ENCODE measurements around the gene ZCCHC8. TPM values are rescaled to one million over a fixed set of nuclear protein-coding genes. Genes with fewer than 3 reads are reported as not detected.
A peak's percentile ranks its signal among the peaks of the same experiment; 100 is the strongest.
"Not testable (repeated sequence)": the region's sequence is repeated elsewhere in the genome, so short reads cannot be mapped to it uniquely, and the experiment has no call there.

Gene ZCCHC8
- total RNA-seq, 2 experiments from 2014 or later = 34.7 to 39.1 TPM

GRCh38 chr12:122458105-122459035 is 42.4 kb downstream of the ZCCHC8 start:
- ChIA-PET CTCF (interaction anchor here (0.5 to 2.3 kb wide), 2 partner anchors 13 to 144 kb away, joined by 3 to 15 read pairs; no protein-coding TSS in a partner anchor), POLR2A (no interaction called here)
- H3K27me3 Mint-ChIP-seq = no peaks in the 10 kb centered on the region
- H3K27ac Mint-ChIP-seq = no peak overlapping the region
- no peak overlapping the region for H3K4me3 Mint-ChIP-seq
- H3K36me3 Mint-ChIP-seq (ENCODE audit: low read depth) = no peaks in the 10 kb centered on the region
- DNase-seq (no peak), ATAC-seq (no peak)
- H3K9me3 Mint-ChIP-seq (ENCODE audit: low read depth) = no peaks in the 10 kb centered on the region
- peaks cover 14% of the 10 kb centered on the region for H3K4me1 Mint-ChIP-seq
- intact Hi-C loops (cut with DNase I, micrococcal nuclease) = no loop called here

- DNase-seq (no peak), ATAC-seq (no peak)
- H3K4me3 Mint-ChIP-seq = no peak overlapping the region
- CTCF ChIA-PET = interaction anchor here (2.3 kb wide), 1 partner anchor 13 kb away, joined by 15 read pairs; no protein-coding TSS in a partner anchor
- no peaks in the 10 kb centered on the region for H3K27me3 Mint-ChIP-seq
- no peaks in the 10 kb centered on the region for H3K9me3 Mint-ChIP-seq (ENCODE audit: low read depth)
- intact Hi-C loops (cut with DNase I, micrococcal nuclease) = no loop called here
- peak overlapping the region; percentile 42 for H3K27ac Mint-ChIP-seq
- no peaks in the 10 kb centered on the region for H3K36me3 Mint-ChIP-seq (ENCODE audit: low read depth)
- POLR2A ChIA-PET = no interaction called here
- H3K4me1 Mint-ChIP-seq = peaks cover 21% of the 10 kb centered on the region
Observed at GRCh38 chr12:122457627-122458026, 43.1 kb downstream of the ZCCHC8 start.

GRCh38 chr12:122454739-122455138 is 46.0 kb downstream of the ZCCHC8 start:
- CTCF ChIA-PET = interaction anchor here (0.7 kb wide), 1 partner anchor 341 kb away, joined by 3 read pairs; no protein-coding TSS in a partner anchor
- Mint-ChIP-seq H3K4me3 (no peak overlapping the region), H3K36me3 (ENCODE audit: low read depth) (no peaks in the 10 kb centered on the region), H3K27ac (no peak overlapping the region), H3K4me1 (peaks cover 29% of the 10 kb centered on the region), H3K27me3 (no peaks in the 10 kb centered on the region), H3K9me3 (ENCODE audit: low read depth) (no peaks in the 10 kb centered on the region)
- ATAC-seq (no peak), DNase-seq (no peak)
- intact Hi-C loops (cut with DNase I, micrococcal nuclease) = loop anchor here in 1 of 2 experiments (5.0 kb wide), 1 partner anchor 42 kb away; no protein-coding TSS in a partner anchor
- POLR2A ChIA-PET = interaction anchor here (0.6 kb wide), 3 partner anchors 14 to 48 kb away, joined by 3 to 5 read pairs (median 5); no protein-coding TSS in a partner anchor

- Mint-ChIP-seq H3K4me1 (peaks cover 29% of the 10 kb centered on the region), H3K27me3 (no peaks in the 10 kb centered on the region), H3K4me3 (no peak overlapping the region), H3K36me3 (ENCODE audit: low read depth) (no peaks in the 10 kb centered on the region), H3K9me3 (ENCODE audit: low read depth) (no peaks in the 10 kb centered on the region), H3K27ac (peak overlapping the region; percentile 99)
- DNase-seq (no peak), ATAC-seq (no peak)
- ChIA-PET CTCF (interaction anchor here (0.7 kb wide), 2 partner anchors 341 to 1089 kb away, joined by 3 read pairs; no protein-coding TSS in a partner anchor), POLR2A (interaction anchor here (0.6 kb wide), 3 partner anchors 15 to 48 kb away, joined by 3 to 5 read pairs (median 5); no protein-coding TSS in a partner anchor)
- intact Hi-C loops (cut with DNase I, micrococcal nuclease) = loop anchor here in 1 of 2 experiments (5.0 kb wide), 1 partner anchor 42 kb away; no protein-coding TSS in a partner anchor
Observed at GRCh38 chr12:122454250-122454721, 46.4 kb downstream of the ZCCHC8 start.

- peak; percentile 15 for DNase-seq
- Mint-ChIP-seq H3K4me3 (peak overlapping the region; percentile 66), H3K27me3 (no peaks in the 10 kb centered on the region), H3K36me3 (ENCODE audit: low read depth) (no peaks in the 10 kb centered on the region), H3K4me1 (peaks cover 31% of the 10 kb centered on the region), H3K9me3 (ENCODE audit: low read depth) (no peaks in the 10 kb centered on the region), H3K27ac (peak overlapping the region; percentile 99)
- ChIA-PET POLR2A (no interaction called here), CTCF (interaction anchor here (0.8 to 1.4 kb wide), 3 partner anchors 19 to 53 kb away, joined by 3 to 11 read pairs (median 7); no protein-coding TSS in a partner anchor)
- intact Hi-C loops (cut with DNase I, micrococcal nuclease) = loop anchor here (1.0 to 5.0 kb wide), 5 partner anchors 19 to 75 kb away; partner anchors contain the start of genes CLIP1 (in 1 of the 2) and KNTC1 (in 1 of the 2)
- ATAC-seq = peak; percentile 20
Observed at GRCh38 chr12:122452701-122453285, 47.9 kb downstream of the ZCCHC8 start.

- H3K36me3 Mint-ChIP-seq (ENCODE audit: low read depth) = no peaks in the 10 kb centered on the region
- no peaks in the 10 kb centered on the region for H3K9me3 Mint-ChIP-seq (ENCODE audit: low read depth)
- CTCF ChIA-PET = interaction anchor here (0.5 to 2.0 kb wide), 4 partner anchors 22 to 93 kb away, joined by 3 to 11 read pairs (median 6); no protein-coding TSS in a partner anchor
- H3K27me3 Mint-ChIP-seq = no peaks in the 10 kb centered on the region
- DNase-seq (peak; percentile 35), ATAC-seq (peak; percentile 55)
- no peak overlapping the region for H3K4me3 Mint-ChIP-seq
- no peak overlapping the region for H3K27ac Mint-ChIP-seq
- peaks cover 28% of the 10 kb centered on the region for H3K4me1 Mint-ChIP-seq
- POLR2A ChIA-PET = interaction anchor here (0.6 kb wide), 1 partner anchor 13 kb away, joined by 3 read pairs; no protein-coding TSS in a partner anchor
- intact Hi-C loops (cut with DNase I, micrococcal nuclease) = no loop called here
Observed at GRCh38 chr12:122449317-122449716, 51.4 kb downstream of the ZCCHC8 start.

- DNase-seq; POLR2A ChIA-PET; H3K27ac Mint-ChIP-seq; H3K36me3 Mint-ChIP-seq (ENCODE audit: low read depth); H3K4me3 Mint-ChIP-seq; ATAC-seq; H3K27me3 Mint-ChIP-seq; H3K9me3 Mint-ChIP-seq (ENCODE audit: low read depth); intact Hi-C loops (cut with DNase I, micrococcal nuclease): not testable (repeated sequence)
- CTCF ChIA-PET = interaction anchor here (1.0 kb wide), 1 partner anchor 35 kb away, joined by 3 read pairs; no protein-coding TSS in a partner anchor
- H3K4me1 Mint-ChIP-seq = peaks cover 13% of the 10 kb centered on the region
Observed at GRCh38 chr12:122447825-122448224, 52.9 kb downstream of the ZCCHC8 start.

GRCh38 chr12:122446390-122446789 is 54.3 kb downstream of the ZCCHC8 start:
- POLR2A ChIA-PET; ATAC-seq; H3K36me3 Mint-ChIP-seq (ENCODE audit: low read depth); H3K27me3 Mint-ChIP-seq; H3K9me3 Mint-ChIP-seq (ENCODE audit: low read depth); DNase-seq; H3K4me1 Mint-ChIP-seq; H3K4me3 Mint-ChIP-seq; intact Hi-C loops (cut with DNase I, micrococcal nuclease); H3K27ac Mint-ChIP-seq: not testable (repeated sequence)
- CTCF ChIA-PET = interaction anchor here (0.6 to 1.4 kb wide), 2 partner anchors 26 to 47 kb away, joined by 3 read pairs; no protein-coding TSS in a partner anchor

GRCh38 chr12:122444071-122444470 is 56.7 kb downstream of the ZCCHC8 start:
- CTCF ChIA-PET; H3K9me3 Mint-ChIP-seq (ENCODE audit: low read depth); H3K27me3 Mint-ChIP-seq; H3K4me1 Mint-ChIP-seq; H3K4me3 Mint-ChIP-seq; POLR2A ChIA-PET; intact Hi-C loops (cut with DNase I, micrococcal nuclease); H3K27ac Mint-ChIP-seq; DNase-seq; H3K36me3 Mint-ChIP-seq (ENCODE audit: low read depth); ATAC-seq: not testable (repeated sequence)

- H3K27me3 Mint-ChIP-seq; H3K27ac Mint-ChIP-seq; H3K4me1 Mint-ChIP-seq; H3K9me3 Mint-ChIP-seq (ENCODE audit: low read depth); POLR2A ChIA-PET; intact Hi-C loops (cut with DNase I, micrococcal nuclease); H3K4me3 Mint-ChIP-seq; ATAC-seq; DNase-seq; H3K36me3 Mint-ChIP-seq (ENCODE audit: low read depth): not testable (repeated sequence)
- CTCF ChIA-PET = interaction anchor here (0.7 to 1.1 kb wide), 3 partner anchors 29 to 102 kb away, joined by 3 to 4 read pairs (median 3); no protein-coding TSS in a partner anchor
Observed at GRCh38 chr12:122438822-122439221, 61.9 kb downstream of the ZCCHC8 start.

- Mint-ChIP-seq H3K4me1 (no peaks in the 10 kb centered on the region), H3K4me3 (no peak overlapping the region), H3K27me3 (no peaks in the 10 kb centered on the region), H3K9me3 (ENCODE audit: low read depth) (no peaks in the 10 kb centered on the region), H3K27ac (no peak overlapping the region), H3K36me3 (ENCODE audit: low read depth) (no peaks in the 10 kb centered on the region)
- DNase-seq (no peak), ATAC-seq (no peak)
- intact Hi-C loops (cut with DNase I, micrococcal nuclease) = no loop called here
- POLR2A ChIA-PET = no interaction called here
- CTCF ChIA-PET = interaction anchor here (0.8 to 1.0 kb wide), 2 partner anchors 38 to 49 kb away, joined by 3 to 4 read pairs; no protein-coding TSS in a partner anchor
Observed at GRCh38 chr12:122437656-122438121, 63.0 kb downstream of the ZCCHC8 start.
